Fibroblast of upper back skin (primary cell): Measurements from ENCODE around the gene NFKBIB.
"Not testable (repeated sequence)": the region's sequence is repeated elsewhere in the genome, so short reads cannot be mapped to it uniquely, and the experiment has no call there.

Source experiments
- DNase-seq: peaks from one replicate; pipeline ENCODE4 v3.0.0-alpha.2; 2013

The NFKBIB gene

GRCh38 chr19:38930776-38931520 is 31.2 kb downstream of the NFKBIB start, which contains the start of gene MRPS12:
Gene MRPS12 (plus strand): TSS chr19:38930944. CDS start chr19:38931295, 351 bp downstream.
- DNase-seq, result peak; percentile 99

GRCh38 chr19:38931521-38931793 is 31.7 kb downstream of the NFKBIB start:
- DNase-seq, result no peak

GRCh38 chr19:38932425-38933179 is 32.8 kb downstream of the NFKBIB start:
- peak; percentile 43 for DNase-seq

GRCh38 chr19:38933544-38933943 is 33.8 kb downstream of the NFKBIB start:
- DNase-seq, result no peak

GRCh38 chr19:38939957-38940356 is 40.2 kb downstream of the NFKBIB start:
- no peak for DNase-seq

GRCh38 chr19:38941466-38941865 is 41.7 kb downstream of the NFKBIB start:
- DNase-seq, result not testable (repeated sequence)

- DNase-seq, result no peak
These were observed 42.2 kb downstream of the NFKBIB start for GRCh38 chr19:38941979-38942378.

- no peak for DNase-seq
These were observed 42.9 kb downstream of the NFKBIB start for GRCh38 chr19:38942471-38943181.

GRCh38 chr19:38944981-38945506 is 45.3 kb downstream of the NFKBIB start:
- no peak for DNase-seq

- DNase-seq, result no peak
These were observed 45.9 kb downstream of the NFKBIB start for GRCh38 chr19:38945562-38946228.

GRCh38 chr19:38946229-38947010 is 46.7 kb downstream of the NFKBIB start:
- DNase-seq, result no peak

- peak; percentile 77 for DNase-seq
These were observed 50.0 kb downstream of the NFKBIB start for GRCh38 chr19:38949580-38950367.

- DNase-seq, result no peak
These were observed 51.4 kb downstream of the NFKBIB start for GRCh38 chr19:38951187-38951586.

GRCh38 chr19:38952395-38953165 is 52.8 kb downstream of the NFKBIB start:
- DNase-seq, result no peak

GRCh38 chr19:38953677-38954076 is 53.9 kb downstream of the NFKBIB start:
- no peak for DNase-seq

- DNase-seq, result no peak
These were observed 56.5 kb downstream of the NFKBIB start for GRCh38 chr19:38956264-38956663.

- no peak for DNase-seq
These were observed 58.5 kb downstream of the NFKBIB start for GRCh38 chr19:38958301-38958700.
